Urothelium cell line (cell line): Measurements from ENCODE around the gene RNF146.
"Not testable (repeated sequence)": the region's sequence is repeated elsewhere in the genome, so short reads cannot be mapped to it uniquely, and the experiment has no call there.

ENCODE experiments used
- DNase-seq: peaks from one replicate; pipeline ENCODE4 v3.0.0; 2011; ENCODE audit warnings: low spot score, mixed read lengths
- FAIRE-seq: peaks from 2 replicates; lab custom pipeline; 2011; peaks lifted over from hg19 to GRCh38; lab: Jason Lieb, UNC

The RNF146 gene

DNA sequence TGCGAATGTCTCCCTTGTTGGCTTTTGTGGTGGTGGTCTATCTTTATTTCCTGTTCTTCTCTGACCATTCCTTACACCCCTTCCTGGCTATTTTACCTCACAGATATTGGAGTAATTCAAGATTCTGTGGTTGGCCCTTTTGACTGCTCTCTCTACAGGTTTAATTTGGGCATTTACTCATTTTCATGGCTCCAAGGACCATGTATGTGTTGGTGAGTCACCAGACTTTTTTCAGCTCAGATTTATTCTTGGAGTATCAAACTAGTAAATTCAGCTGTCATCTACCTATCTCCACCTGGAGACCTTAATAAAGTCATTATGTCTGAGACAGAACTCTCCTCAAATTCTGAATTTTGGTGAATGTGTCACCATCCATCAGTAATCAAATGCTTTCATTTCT, 15.5 kb downstream of the RNF146 start:
- FAIRE-seq, result no peak
- no peak for DNase-seq

DNA sequence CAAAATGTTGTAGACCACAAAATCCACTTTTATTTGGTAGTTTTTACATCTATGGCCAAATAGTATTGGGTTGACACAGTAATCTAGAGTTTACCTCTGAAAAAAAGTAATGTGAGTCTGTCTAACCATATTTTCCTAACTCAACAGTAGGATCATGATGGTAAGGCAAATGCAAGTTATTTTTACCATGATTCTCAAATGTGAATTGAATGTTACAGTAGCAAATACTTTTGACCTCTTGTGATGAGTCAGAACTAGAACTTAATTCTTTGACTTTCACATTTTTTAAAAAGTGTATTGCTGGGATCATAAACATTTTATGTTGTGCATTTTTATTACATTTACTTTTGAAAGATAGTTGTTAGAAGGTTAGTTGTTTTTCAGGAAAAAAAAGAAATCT, 22.0 kb downstream of the RNF146 start:
- FAIRE-seq, result no peak
- DNase-seq, result no peak

GRCh38 chr6:127289934-127290333, 23.3 kb downstream of the RNF146 start:
- FAIRE-seq, result no peak
- no peak for DNase-seq

- no peak for DNase-seq
- FAIRE-seq, result no peak
These were observed 24.0 kb downstream of the RNF146 start for GRCh38 chr6:127290391-127291265.

- FAIRE-seq (no peak), DNase-seq (no peak)
These were observed 24.8 kb downstream of the RNF146 start for GRCh38 chr6:127291495-127291894.

DNA sequence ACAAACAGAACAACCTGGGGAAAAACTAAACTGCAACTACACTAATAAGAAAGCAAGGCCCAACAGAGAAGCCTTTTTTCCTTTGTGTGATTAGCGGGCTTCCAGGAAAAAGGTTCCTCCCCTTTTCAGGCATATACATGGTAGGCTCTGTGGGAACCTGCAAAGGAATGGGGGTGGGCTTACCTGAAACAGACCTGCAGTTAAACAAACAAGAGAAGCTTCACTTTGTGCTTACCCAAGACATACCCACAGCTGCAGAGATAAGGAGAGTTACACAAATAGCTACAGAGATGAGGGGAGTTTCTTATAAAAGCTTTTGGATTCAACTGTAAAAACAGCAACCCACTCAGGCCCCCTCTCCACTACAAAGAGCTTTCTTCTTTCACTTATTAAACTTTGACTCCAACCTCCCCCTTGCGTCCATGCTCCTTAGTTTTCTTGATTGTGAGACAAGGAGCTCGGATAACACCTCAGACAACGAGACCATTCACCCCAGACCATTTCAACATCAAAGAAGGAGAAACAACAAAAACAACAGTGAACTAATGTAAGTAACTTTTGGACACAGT, 30.9 kb downstream of the RNF146 start:
- FAIRE-seq, result no peak

DNA sequence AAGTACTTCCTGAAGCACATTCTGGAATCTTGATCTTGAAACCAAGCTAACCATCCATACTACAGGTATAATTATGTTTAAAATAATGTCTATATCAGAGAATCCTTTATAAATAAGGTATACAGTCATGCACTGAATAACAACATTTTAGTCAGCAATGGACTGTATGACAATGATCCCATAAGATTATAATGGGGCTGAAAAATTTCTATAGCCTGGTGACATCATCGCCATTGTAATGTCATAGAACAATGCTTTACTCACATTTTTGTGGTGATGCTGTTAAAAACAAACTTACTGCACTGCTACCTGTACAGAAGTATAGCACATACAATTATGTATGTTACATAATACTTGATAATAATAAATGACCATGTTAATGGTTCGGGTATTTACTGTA, 31.8 kb downstream of the RNF146 start:
- FAIRE-seq, result no peak
- DNase-seq, result no peak

More for the DNA sequence above, 30.9 kb downstream of the RNF146 start:
- no peak for DNase-seq

- DNase-seq, result no peak
- FAIRE-seq, result no peak
These were observed 33.0 kb downstream of the RNF146 start for GRCh38 chr6:127299522-127300240.

GRCh38 chr6:127300411-127300810, 33.7 kb downstream of the RNF146 start:
- FAIRE-seq (no peak), DNase-seq (no peak)

- FAIRE-seq (no peak), DNase-seq (no peak)
These were observed 34.6 kb downstream of the RNF146 start for GRCh38 chr6:127301199-127301700.

GRCh38 chr6:127302728-127303660, 36.3 kb downstream of the RNF146 start:
- no peak for FAIRE-seq
- peak; percentile 49 for DNase-seq

- no peak for DNase-seq
- no peak for FAIRE-seq
These were observed 37.3 kb downstream of the RNF146 start for GRCh38 chr6:127303917-127304316.

DNA sequence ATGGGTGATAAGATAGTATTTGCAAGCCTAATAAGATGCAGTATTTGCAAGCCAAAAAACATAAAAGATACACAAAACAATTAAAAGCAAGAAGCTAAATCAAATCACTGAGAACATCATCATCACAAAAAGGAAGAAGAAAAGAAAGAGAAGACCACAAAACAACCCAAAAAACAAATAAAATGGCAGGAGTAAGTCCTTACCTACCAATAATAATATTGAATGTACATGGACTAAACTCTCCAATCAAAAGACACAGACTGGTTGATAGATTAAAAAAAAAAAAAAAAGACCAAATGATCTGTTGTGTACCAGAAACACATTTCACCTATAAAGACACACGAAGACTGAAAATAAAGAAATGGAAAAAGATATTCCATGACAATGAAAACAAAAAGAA, 39.1 kb downstream of the RNF146 start:
- FAIRE-seq, result no peak
- DNase-seq, result no peak

DNA sequence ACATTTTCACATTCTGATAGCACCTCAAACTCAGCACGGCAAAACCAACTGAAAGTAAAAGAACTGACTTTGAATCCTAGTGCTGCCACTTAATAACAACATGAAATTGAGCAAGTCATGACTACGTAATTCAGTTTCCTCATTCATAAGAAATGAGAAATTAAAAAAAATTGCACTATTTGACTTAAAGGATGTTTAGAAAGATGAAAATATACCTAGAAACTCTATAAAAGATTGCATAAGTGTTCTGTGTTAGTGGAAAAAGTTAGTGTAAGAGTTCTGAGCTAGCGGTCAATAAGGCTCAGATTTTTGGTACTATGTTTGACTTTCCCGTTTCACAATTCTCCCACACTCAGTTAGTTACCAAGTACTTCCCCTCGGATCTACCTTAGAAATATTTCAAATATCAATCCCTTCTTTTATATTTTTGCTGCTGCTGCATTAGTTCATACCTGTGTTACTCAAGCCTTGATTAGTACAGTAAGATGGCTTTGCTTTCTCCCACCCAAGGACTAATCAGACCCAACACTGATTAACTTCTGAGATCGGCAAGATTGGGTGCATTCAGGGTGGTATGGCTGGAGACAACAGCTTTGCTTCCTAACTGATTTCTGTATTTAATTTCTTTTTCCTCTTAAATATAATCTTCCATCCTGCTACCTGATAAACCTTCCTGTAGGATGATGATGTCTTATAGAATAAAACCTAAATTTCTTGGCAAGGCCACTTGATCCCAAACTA, 50.9 kb downstream of the RNF146 start:
- FAIRE-seq (no peak), DNase-seq (no peak)

- FAIRE-seq (no peak), DNase-seq (no peak)
These were observed 53.0 kb downstream of the RNF146 start for GRCh38 chr6:127319686-127320085.

GRCh38 chr6:127328043-127328609, 61.5 kb downstream of the RNF146 start:
- no peak for DNase-seq
- FAIRE-seq, result no peak

DNA sequence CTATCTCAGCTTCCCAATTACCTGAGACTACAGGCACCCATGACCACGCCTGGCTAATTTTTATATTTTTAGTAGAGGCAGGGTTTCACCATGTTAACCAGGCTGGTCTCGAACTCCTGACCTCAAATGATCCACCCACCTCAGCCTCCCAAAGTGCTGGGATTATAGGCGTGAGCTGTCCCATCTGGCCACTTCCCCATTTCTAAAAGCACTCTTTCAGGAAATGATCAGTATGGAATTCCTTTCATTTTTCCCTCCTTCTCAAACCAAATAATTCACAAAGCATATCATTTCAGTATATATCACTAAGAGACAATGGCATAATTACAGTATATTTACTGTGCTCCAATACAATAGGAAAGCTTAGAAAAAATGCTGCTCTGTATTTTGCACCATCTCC, 64.6 kb downstream of the RNF146 start:
- not testable (repeated sequence) for FAIRE-seq, DNase-seq

DNA sequence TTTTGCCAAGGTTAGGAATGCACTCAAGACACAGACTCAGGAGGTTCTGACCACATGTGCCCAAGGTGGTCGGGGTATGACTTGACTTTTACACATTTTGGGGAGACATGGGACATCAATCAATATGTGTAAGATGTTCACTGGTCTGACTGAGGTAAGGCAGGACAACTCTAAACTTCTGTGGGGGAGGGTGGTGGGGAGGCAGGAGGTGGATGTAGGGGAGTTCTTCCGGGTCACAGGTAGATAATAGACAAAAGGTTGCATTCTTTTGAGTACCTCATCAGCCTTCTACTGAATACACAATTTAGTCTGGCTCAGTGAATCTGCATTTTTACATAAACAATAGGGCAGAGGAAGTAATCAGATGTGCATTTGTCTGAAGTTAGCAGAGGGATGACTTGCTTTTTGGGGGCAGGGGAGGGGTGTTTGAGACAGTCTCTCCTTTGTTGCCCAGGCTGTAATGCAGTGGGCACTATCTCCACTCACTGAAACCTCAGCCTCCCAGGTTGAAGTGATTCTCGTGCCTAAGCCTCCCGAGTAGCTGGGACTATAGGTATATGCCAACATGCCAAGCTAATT, 65.8 kb downstream of the RNF146 start:
- no peak for DNase-seq
- no peak for FAIRE-seq
